ENCODE data around the gene MMP24OS.

The MMP24OS gene

GRCh38 chr20:35306931-35307517 lies 29.1 kb upstream of the MMP24OS start:
- in situ Hi-C loops (cut with MboI; ENCODE audit: low sequenced_read_pairs): no loop called here

GRCh38 chr20:35305682-35306556 lies 28.0 kb upstream of the MMP24OS start:
- in situ Hi-C loops (cut with MboI; ENCODE audit: low sequenced_read_pairs): no loop called here

GRCh38 chr20:35304956-35305355 lies 27.0 kb upstream of the MMP24OS start:
- in situ Hi-C loops (cut with MboI; ENCODE audit: low sequenced_read_pairs): no loop called here

GRCh38 chr20:35303735-35304491 lies 26.0 kb upstream of the MMP24OS start:
- in situ Hi-C loops (cut with MboI; ENCODE audit: low sequenced_read_pairs): no loop called here

GRCh38 chr20:35303382-35303734 lies 25.4 kb upstream of the MMP24OS start:
- in situ Hi-C loops (cut with MboI; ENCODE audit: low sequenced_read_pairs): no loop called here

GRCh38 chr20:35302421-35303335 lies 24.8 kb upstream of the MMP24OS start:
- in situ Hi-C loops (cut with MboI; ENCODE audit: low sequenced_read_pairs): no loop called here

- in situ Hi-C loops (cut with MboI; ENCODE audit: low sequenced_read_pairs): no loop called here
These were observed 23.5 kb upstream of the MMP24OS start for GRCh38 chr20:35301426-35301825.

GRCh38 chr20:35300469-35301262 lies 22.7 kb upstream of the MMP24OS start:
- in situ Hi-C loops (cut with MboI; ENCODE audit: low sequenced_read_pairs): no loop called here

GRCh38 chr20:35299780-35300179 lies 21.9 kb upstream of the MMP24OS start:
- in situ Hi-C loops (cut with MboI; ENCODE audit: low sequenced_read_pairs): no loop called here

GRCh38 chr20:35298264-35298663 lies 20.3 kb upstream of the MMP24OS start:
- in situ Hi-C loops (cut with MboI; ENCODE audit: low sequenced_read_pairs): no loop called here

GRCh38 chr20:35297740-35298139 lies 19.8 kb upstream of the MMP24OS start:
- in situ Hi-C loops (cut with MboI; ENCODE audit: low sequenced_read_pairs): no loop called here

- in situ Hi-C loops (cut with MboI; ENCODE audit: low sequenced_read_pairs): no loop called here
These were observed 19.2 kb upstream of the MMP24OS start for GRCh38 chr20:35297155-35297554.

GRCh38 chr20:35296101-35296554 lies 18.2 kb upstream of the MMP24OS start:
- in situ Hi-C loops (cut with MboI; ENCODE audit: low sequenced_read_pairs): no loop called here

GRCh38 chr20:35295674-35296073 lies 17.8 kb upstream of the MMP24OS start:
- in situ Hi-C loops (cut with MboI; ENCODE audit: low sequenced_read_pairs): no loop called here

GRCh38 chr20:35295058-35295457 lies 17.1 kb upstream of the MMP24OS start:
- in situ Hi-C loops (cut with MboI; ENCODE audit: low sequenced_read_pairs): no loop called here

GRCh38 chr20:35294293-35294685 lies 16.4 kb upstream of the MMP24OS start:
- in situ Hi-C loops (cut with MboI; ENCODE audit: low sequenced_read_pairs): no loop called here

- in situ Hi-C loops (cut with MboI; ENCODE audit: low sequenced_read_pairs): no loop called here
These were observed 15.7 kb upstream of the MMP24OS start for GRCh38 chr20:35293303-35294292.

- in situ Hi-C loops (cut with MboI; ENCODE audit: low sequenced_read_pairs): no loop called here
These were observed 14.8 kb upstream of the MMP24OS start for GRCh38 chr20:35292504-35293285.
